NCI-H82 (cell line): ENCODE results near the gene ITFG2.

Experiments
- DNase-seq: peaks from one replicate; lab custom pipeline; 2025; lab: John Stamatoyannopoulos, UW

Gene ITFG2

GRCh38 chr12:2795291-2796186 is 16.9 kb upstream of the ITFG2 start:
- DNase-seq = peak; percentile 78

- DNase-seq = peak; percentile 44
Measured at GRCh38 chr12:2796187-2796666, 16.2 kb upstream of the ITFG2 start.

GRCh38 chr12:2797721-2798418 is 14.6 kb upstream of the ITFG2 start:
- no peak for DNase-seq

- DNase-seq = no peak
Measured at GRCh38 chr12:2800046-2800570, 12.4 kb upstream of the ITFG2 start.

GRCh38 chr12:2801044-2801783 is 11.3 kb upstream of the ITFG2 start:
- DNase-seq = no peak

DNA sequence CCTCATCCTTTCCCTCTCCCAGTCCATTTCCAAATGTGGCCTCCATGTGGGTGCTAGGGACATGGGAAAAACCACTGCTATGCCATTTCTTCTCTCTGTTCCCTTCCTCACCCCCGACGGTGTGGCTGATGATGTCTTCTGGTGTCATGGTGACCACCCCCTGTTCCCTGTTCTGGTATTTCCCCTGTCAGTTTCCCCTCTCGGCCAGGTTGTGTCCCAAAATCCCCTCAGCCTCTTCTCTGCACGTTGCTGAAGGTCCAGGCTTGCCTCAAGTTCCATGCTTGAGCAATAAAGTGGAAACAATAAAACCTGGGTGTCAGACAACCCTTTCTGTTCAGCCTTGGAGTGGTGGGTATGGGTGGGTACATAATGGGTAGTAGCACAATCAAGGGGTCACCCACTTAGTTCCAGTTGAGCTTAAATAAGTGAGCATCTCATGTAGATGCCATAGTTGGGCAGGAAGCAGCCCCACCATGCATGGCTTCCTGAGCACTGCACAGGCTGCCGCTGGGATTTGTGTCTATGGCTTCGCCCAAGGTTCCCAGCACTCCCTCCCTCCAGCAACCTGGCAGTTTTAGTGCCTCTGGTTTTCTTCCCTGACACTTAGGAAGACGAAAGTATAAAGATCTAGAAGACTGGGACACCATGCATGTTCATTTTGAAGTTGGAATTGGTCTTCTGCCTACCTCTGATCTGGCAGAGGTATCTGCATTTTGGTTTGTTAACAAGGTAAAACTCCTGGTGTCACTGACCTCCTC is 8.7 kb upstream of the ITFG2 start:
- DNase-seq = no peak

DNA sequence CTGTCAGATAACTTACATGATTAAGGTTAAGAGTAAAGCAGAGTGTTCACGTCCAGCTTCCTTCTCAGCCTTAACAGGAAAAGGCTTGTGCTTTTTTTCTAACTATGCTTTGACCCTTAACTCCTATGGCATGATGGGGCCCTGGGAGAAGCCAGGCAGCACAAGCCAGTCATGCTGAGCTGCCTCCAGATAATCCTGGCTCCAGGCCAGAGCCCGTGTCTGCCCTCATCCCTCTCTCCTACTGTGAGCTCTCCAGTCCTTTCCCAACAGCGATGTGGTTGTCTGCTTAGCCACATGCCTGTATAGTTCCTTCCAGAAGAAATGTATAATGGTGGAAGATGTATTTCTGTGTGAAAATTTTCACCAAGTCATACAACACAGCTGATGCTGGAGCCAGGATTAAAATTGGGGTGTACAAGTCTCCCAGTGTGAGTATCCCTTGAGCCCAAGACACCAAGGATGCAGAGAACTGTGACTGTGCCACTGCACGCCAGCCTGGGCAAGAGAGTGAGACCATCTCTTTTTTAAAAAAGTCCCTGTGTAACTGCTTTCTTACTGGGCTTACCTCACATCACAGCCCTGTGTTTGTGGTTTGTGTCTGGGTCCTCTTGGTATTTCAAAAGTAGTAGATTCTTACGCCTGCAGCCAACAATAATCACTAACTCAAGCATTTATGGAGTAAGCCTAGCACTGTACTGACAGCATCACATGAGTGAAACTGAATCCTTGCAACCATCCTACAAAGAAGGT is 7.9 kb upstream of the ITFG2 start:
- DNase-seq = peak; percentile 25

GRCh38 chr12:2805143-2805520 is 7.3 kb upstream of the ITFG2 start:
- no peak for DNase-seq

GRCh38 chr12:2806700-2807099 is 5.8 kb upstream of the ITFG2 start:
- no peak for DNase-seq

GRCh38 chr12:2811801-2812200 is 667 bp upstream of the ITFG2 start:
- no peak for DNase-seq

GRCh38 chr12:2813214-2814185 is 1.0 kb downstream of the ITFG2 start:
- peak; percentile 93 for DNase-seq

DNA sequence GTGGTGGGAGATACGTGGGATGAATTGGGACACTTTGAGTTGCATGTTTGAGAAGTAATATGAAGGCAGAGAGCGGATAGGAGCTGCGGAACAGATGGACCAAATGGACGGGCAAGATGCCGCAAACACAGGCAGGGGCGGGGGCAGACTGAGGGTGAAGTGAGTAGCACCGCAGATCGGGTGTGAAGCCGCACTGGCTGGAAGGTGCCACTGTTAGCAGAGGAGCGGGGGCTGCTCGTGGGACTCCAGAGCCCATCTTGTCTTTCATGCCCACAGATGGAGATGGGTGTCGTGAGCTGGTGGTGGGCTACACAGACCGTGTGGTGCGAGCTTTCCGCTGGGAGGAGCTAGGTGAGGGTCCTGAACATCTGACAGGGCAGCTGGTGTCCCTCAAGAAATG is 7.3 kb downstream of the ITFG2 start:
- no peak for DNase-seq

- no peak for DNase-seq
Measured at GRCh38 chr12:2820432-2820831, 8.0 kb downstream of the ITFG2 start.

GRCh38 chr12:2823483-2823882 is 11.0 kb downstream of the ITFG2 start:
- DNase-seq = no peak

- DNase-seq = no peak
Measured at GRCh38 chr12:2824541-2824940, 12.1 kb downstream of the ITFG2 start.

DNA sequence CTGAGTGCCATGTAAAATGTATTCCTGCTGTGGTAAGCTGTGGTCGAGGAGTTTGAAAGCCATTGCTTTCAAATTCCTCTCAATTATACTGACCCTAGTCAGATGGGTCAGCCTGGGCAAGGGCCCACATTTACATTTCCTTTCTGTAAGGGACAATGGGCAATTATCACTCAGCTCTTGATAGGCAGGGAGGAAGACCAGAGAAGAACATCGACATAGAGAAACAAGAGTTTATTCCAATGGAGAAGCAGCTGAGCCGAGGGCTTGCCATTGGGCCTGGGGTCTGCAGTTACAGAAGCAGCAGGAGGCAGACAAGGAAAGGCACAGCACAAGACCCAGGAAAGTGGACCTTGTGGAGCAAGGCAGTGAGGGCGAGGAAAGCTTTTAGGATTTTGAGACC is 12.7 kb downstream of the ITFG2 start:
- DNase-seq = no peak

GRCh38 chr12:2826036-2826435 is 13.6 kb downstream of the ITFG2 start:
- no peak for DNase-seq

DNA sequence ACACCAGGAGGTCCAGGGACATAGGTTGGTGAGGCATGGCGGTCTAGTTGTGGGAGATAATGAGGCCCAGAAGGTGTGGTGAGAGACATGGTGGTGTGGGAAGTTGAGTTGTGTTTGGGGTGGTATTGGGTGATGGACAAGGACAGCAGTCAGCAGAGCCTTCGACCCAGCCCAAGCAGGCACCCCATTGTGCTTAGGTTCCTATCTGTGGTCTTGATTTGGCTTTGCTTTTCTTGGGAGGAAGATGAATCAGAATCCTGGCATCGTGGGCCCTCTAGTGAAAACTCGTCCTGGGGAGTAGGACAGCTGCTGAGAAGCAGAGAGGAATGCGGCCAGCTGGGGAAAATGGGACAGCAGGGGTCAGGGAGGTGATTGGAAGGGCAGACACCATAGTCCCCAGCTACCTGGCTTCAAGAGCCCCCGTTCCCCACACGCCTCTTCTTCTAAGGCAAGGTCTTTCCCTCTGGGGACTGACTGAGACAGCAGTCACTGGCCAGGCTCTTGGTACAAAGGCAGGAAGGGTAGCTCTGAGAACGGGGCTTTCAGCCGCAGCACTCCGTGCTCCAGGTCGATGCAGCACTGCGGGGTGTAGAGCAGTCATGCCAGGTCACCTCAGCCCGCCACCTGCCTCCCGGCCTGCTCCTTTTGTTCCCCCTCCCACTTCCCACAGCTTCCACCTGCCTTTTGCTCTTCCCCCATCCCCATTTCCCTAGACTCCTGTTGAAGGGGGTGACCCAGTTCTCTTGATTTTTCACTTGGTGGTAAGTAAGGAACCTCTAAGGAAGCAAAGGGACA is 14.4 kb downstream of the ITFG2 start:
- no peak for DNase-seq

DNA sequence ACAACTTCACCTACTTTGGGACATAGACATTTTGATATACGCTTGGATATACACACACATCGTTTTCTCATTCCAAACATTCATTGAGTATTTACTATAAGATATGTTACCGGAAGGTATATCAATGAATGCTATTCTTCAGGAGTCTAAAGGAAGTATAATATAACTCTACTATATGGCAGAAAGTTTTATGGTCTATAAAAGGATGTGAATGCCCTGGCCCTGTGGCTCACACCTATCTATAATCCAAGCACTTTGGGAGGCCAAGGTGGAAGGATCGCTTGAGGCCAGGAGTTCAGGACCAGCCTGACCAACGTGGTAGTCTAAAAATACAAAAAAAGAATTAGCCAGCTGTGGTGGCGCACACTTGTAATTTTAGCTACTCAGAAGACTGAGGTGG is 16.8 kb downstream of the ITFG2 start:
- DNase-seq = no peak
